Neural progenitor cell (in vitro differentiated cells): ENCODE results near the gene GABRQ. TPM values are rescaled to one million over a fixed set of nuclear protein-coding genes. Genes with fewer than 3 reads are reported as not detected.

Experiments
- DNase-seq: peaks from one replicate; pipeline ENCODE4 v3.0.0-alpha.2; 2016; ENCODE audit warnings: low spot score
- H2AFZ ChIP-seq: fragments of 200-600 bp; sonication (generic); replicated peaks from 2 replicates; pipeline ENCODE4 v1.6.1; 2016; ENCODE audit warnings: antibody characterized with exemption
- H3F3A ChIP-seq: fragments of 200-600 bp; sonication (generic); 2 replicates; pipeline ENCODE4 v1.6.1; 2016; ENCODE audit warnings: antibody characterized with exemption, low read depth
- H3K27ac ChIP-seq: fragments of 200-600 bp; sonication (generic); 2 replicates; pipeline ENCODE4 v1.5.1; 2016; ENCODE audit warnings: mild to moderate bottlenecking
- H3K27me3 ChIP-seq: fragments of 200-600 bp; sonication (generic); 2 replicates; pipeline ENCODE4 v1.6.1; 2016; ENCODE audit warnings: mild to moderate bottlenecking, moderate library complexity
- H3K36me3 ChIP-seq: fragments of 200-600 bp; sonication (generic); 2 replicates; pipeline ENCODE4 v1.5.1; 2016
- H3K4me1 ChIP-seq: fragments of 200-600 bp; sonication (generic); 2 replicates; pipeline ENCODE4 v1.6.1; 2016; ENCODE audit warnings: mixed run types
- H3K4me2 ChIP-seq: fragments of 200-600 bp; sonication (generic); 2 replicates; pipeline ENCODE4 v1.6.1; 2016
- H3K4me3 ChIP-seq: fragments of 200-600 bp; sonication (generic); 2 replicates; pipeline ENCODE4 v1.5.1; 2016
- H3K79me2 ChIP-seq: fragments of 200-600 bp; sonication (generic); 2 replicates; pipeline ENCODE4 v1.6.1; 2016; ENCODE audit warnings: low read depth
- H3K9ac ChIP-seq: fragments of 200-600 bp; sonication (generic); 2 replicates; pipeline ENCODE4 v1.6.1; 2016
- H3K9me3 ChIP-seq: fragments of 200-600 bp; sonication (generic); 2 replicates; pipeline ENCODE4 v1.5.1; 2016; ENCODE audit warnings: low read depth
- H4K20me1 ChIP-seq: fragments of 200-600 bp; sonication (generic); 2 replicates; pipeline ENCODE4 v1.6.1; 2016; ENCODE audit warnings: low read depth
- H3K27ac Mint-ChIP-seq: 3 replicates; pipeline ENCODE4 v1.8.0; 2021; ENCODE audit warnings: mixed read lengths
- H3K27me3 Mint-ChIP-seq: 2 replicates; pipeline ENCODE4 v1.8.0; 2022; ENCODE audit warnings: low read depth, mild to moderate bottlenecking, inconsistent platforms, moderate library complexity, mixed read lengths; ENCODE audit not compliant: insufficient read depth
- H3K36me3 Mint-ChIP-seq: 3 replicates; pipeline ENCODE4 v1.8.0; 2021; ENCODE audit warnings: mixed read lengths
- H3K4me1 Mint-ChIP-seq: 3 replicates; pipeline ENCODE4 v1.8.0; 2021; ENCODE audit warnings: mixed read lengths
- H3K4me3 Mint-ChIP-seq: 3 replicates; pipeline ENCODE4 v1.8.0; 2021; ENCODE audit warnings: mild to moderate bottlenecking, moderate library complexity, mixed read lengths
- H3K9me3 Mint-ChIP-seq: 3 replicates; pipeline ENCODE4 v1.8.0; 2020; ENCODE audit warnings: mixed read lengths
- CTCF ChIP-seq: fragments of 200-600 bp; sonication (generic); IDR thresholded peaks from 2 replicates; pipeline ENCODE4 v1.5.1; 2017; ENCODE audit warnings: antibody characterized with exemption, mild to moderate bottlenecking
- EZH2 ChIP-seq: fragments of 200-600 bp; sonication (generic); IDR thresholded peaks from 2 replicates; pipeline ENCODE4 v1.6.1; 2017; ENCODE audit warnings: antibody characterized with exemption, mild to moderate bottlenecking, moderate library complexity
- EZH2phosphoT487 ChIP-seq: fragments of 200-600 bp; sonication (generic); IDR thresholded peaks from 2 replicates; pipeline ENCODE4 v1.6.1; 2017; ENCODE audit warnings: antibody characterized with exemption
- total RNA-seq: library from RNA; depleted of rRNA; stranded (reverse); fragments of >200 nt; gene quantifications from 2 replicates; pipeline ENCODE4 v1.2.3, GENCODE V29; 2015; ENCODE audit warnings: low replicate concordance

The GABRQ gene
- total RNA-seq, 1 donor from 2014 or later, result 1.5 TPM

- Mint-ChIP-seq H3K4me1 (peaks cover 4% of the 10 kb centered on the region), H3K27ac (no peak overlapping the region), H3K4me3 (no peak overlapping the region), H3K36me3 (no peaks in the 10 kb centered on the region), H3K9me3 (peaks cover 9% of the 10 kb centered on the region), H3K27me3 (peaks cover 13% of the 10 kb centered on the region)
- Histone ChIP-seq H3K9ac (no peak overlapping the region), H4K20me1 (no peaks in the 10 kb centered on the region), H3F3A (no peaks in the 10 kb centered on the region), H3K4me3 (no peak overlapping the region), H3K27me3 (peaks cover 53% of the 10 kb centered on the region), H3K4me1 (no peaks in the 10 kb centered on the region), H3K79me2 (no peaks in the 10 kb centered on the region), H3K4me2 (no peak overlapping the region), H3K27ac (no peak overlapping the region), H2AFZ (no peak overlapping the region), H3K36me3 (no peaks in the 10 kb centered on the region), H3K9me3 (no peaks in the 10 kb centered on the region)
- no peak for TF ChIP-seq EZH2
- no peak for TF ChIP-seq CTCF
- TF ChIP-seq EZH2phosphoT487, result no peak
- no peak for DNase-seq
Measured at GRCh38 chrX:152640034-152640818, 2.5 kb downstream of the GABRQ start.

GRCh38 chrX:152641256-152641875 lies 3.7 kb downstream of the GABRQ start:
- Mint-ChIP-seq H3K27ac (no peak overlapping the region), H3K9me3 (peaks cover 9% of the 10 kb centered on the region), H3K4me3 (no peak overlapping the region), H3K4me1 (peaks cover 4% of the 10 kb centered on the region), H3K27me3 (peaks cover 13% of the 10 kb centered on the region), H3K36me3 (no peaks in the 10 kb centered on the region)
- Histone ChIP-seq H3K9me3 (no peaks in the 10 kb centered on the region), H3K9ac (no peak overlapping the region), H3K27me3 (peaks cover 49% of the 10 kb centered on the region), H3K4me3 (no peak overlapping the region), H4K20me1 (no peaks in the 10 kb centered on the region), H3K4me2 (no peak overlapping the region), H3F3A (no peaks in the 10 kb centered on the region), H3K27ac (no peak overlapping the region), H3K36me3 (no peaks in the 10 kb centered on the region), H2AFZ (no peak overlapping the region), H3K79me2 (no peaks in the 10 kb centered on the region), H3K4me1 (no peaks in the 10 kb centered on the region)
- peak; percentile 12 for DNase-seq
- TF ChIP-seq EZH2phosphoT487, result no peak

GRCh38 chrX:152641996-152642395 lies 4.3 kb downstream of the GABRQ start:
- peaks cover 4% of the 10 kb centered on the region for H3K4me1 Mint-ChIP-seq

More at GRCh38 chrX:152641996-152642395, 4.3 kb downstream of the GABRQ start:
- peak; percentile 63 for DNase-seq
- Histone ChIP-seq H3K79me2 (no peaks in the 10 kb centered on the region), H3K27ac (no peak overlapping the region), H3K9me3 (no peaks in the 10 kb centered on the region), H4K20me1 (no peaks in the 10 kb centered on the region), H3F3A (no peaks in the 10 kb centered on the region), H3K4me1 (no peaks in the 10 kb centered on the region), H3K4me3 (no peak overlapping the region), H2AFZ (no peak overlapping the region), H3K36me3 (no peaks in the 10 kb centered on the region), H3K27me3 (peaks cover 43% of the 10 kb centered on the region), H3K9ac (no peak overlapping the region), H3K4me2 (no peak overlapping the region)
- H3K36me3 Mint-ChIP-seq, result no peaks in the 10 kb centered on the region
- H3K27ac Mint-ChIP-seq, result no peak overlapping the region
- TF ChIP-seq CTCF (peak; percentile 44), EZH2 (no peak)
- no peak overlapping the region for H3K4me3 Mint-ChIP-seq
- H3K27me3 Mint-ChIP-seq, result peaks cover 13% of the 10 kb centered on the region
- peaks cover 8% of the 10 kb centered on the region for H3K9me3 Mint-ChIP-seq
